ENCODE data around the gene C5orf47. TPM values are rescaled to one million over a fixed set of nuclear protein-coding genes. Genes with fewer than 3 reads are reported as not detected.

C5orf47 gene
- total RNA-seq, 1 donor from 2014 or later = not detected

DNA sequence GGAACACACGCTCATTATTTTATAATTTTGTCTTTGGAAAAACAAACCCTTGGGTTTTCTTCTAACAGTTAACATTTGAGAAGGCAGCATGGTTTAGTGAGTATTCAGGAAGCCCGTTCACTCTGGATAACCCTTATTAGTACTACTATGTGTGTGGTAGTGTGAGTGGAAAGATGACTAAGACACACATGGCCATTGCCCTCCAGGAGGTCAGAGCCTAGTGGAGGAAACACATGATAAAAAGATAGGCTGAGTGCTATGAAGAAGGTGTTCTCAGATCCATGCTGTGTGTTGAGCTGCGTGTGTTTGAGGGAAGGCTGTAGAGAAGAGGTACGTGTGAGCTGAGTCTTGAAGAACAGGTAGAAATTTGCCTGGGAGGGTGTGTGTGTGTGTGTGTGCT lies 8.4 kb downstream of the C5orf47 start:
- Histone ChIP-seq H3K27me3 (ENCODE audit: insufficient read depth, low read length) (peaks cover 2% of the 10 kb centered on the region), H3K9me3 (ENCODE audit: insufficient read depth, low read depth, low read length) (no peaks in the 10 kb centered on the region), H3K36me3 (ENCODE audit: insufficient read depth, low read length) (no peaks in the 10 kb centered on the region), H3K79me2 (ENCODE audit: insufficient read depth, low read length) (no peaks in the 10 kb centered on the region), H2AFZ (ENCODE audit: low read depth, low read length) (no peak overlapping the region), H3K4me1 (ENCODE audit: insufficient read depth, low read length) (no peaks in the 10 kb centered on the region), H3K9ac (ENCODE audit: low read length) (no peak overlapping the region), H3K4me3 (ENCODE audit: insufficient read depth, low read depth, low read length) (no peak overlapping the region), H3K27ac (ENCODE audit: low read depth, low read length) (no peak overlapping the region), H3K4me2 (ENCODE audit: low read length) (no peak overlapping the region), H4K20me1 (ENCODE audit: insufficient read depth, low read length) (no peaks in the 10 kb centered on the region)
- no peak for DNase-seq (ENCODE audit: low read depth)
- TF ChIP-seq, protein P1, sequence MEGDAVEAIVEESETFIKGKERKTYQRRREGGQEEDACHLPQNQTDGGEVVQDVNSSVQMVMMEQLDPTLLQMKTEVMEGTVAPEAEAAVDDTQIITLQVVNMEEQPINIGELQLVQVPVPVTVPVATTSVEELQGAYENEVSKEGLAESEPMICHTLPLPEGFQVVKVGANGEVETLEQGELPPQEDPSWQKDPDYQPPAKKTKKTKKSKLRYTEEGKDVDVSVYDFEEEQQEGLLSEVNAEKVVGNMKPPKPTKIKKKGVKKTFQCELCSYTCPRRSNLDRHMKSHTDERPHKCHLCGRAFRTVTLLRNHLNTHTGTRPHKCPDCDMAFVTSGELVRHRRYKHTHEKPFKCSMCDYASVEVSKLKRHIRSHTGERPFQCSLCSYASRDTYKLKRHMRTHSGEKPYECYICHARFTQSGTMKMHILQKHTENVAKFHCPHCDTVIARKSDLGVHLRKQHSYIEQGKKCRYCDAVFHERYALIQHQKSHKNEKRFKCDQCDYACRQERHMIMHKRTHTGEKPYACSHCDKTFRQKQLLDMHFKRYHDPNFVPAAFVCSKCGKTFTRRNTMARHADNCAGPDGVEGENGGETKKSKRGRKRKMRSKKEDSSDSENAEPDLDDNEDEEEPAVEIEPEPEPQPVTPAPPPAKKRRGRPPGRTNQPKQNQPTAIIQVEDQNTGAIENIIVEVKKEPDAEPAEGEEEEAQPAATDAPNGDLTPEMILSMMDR (IDR thresholded peaks at IDR 0.05; ENCODE audit: insufficient read depth, low read depth, low read length) = no peak
- no peak for TF ChIP-seq EZH2 (IDR thresholded peaks at IDR 0.05; ENCODE audit: insufficient read depth, low read length)
- Mint-ChIP-seq H3K36me3 (ENCODE audit: low read depth, unreplicated experiment) (no peaks in the 10 kb centered on the region), H3K9me3 (ENCODE audit: unreplicated experiment) (no peaks in the 10 kb centered on the region), H3K27ac (ENCODE audit: unreplicated experiment) (no peak overlapping the region), H3K4me3 (ENCODE audit: unreplicated experiment) (no peak overlapping the region), H3K4me1 (ENCODE audit: low read depth, unreplicated experiment) (peaks cover 5% of the 10 kb centered on the region), H3K27me3 (ENCODE audit: low read depth, unreplicated experiment) (peaks cover 3% of the 10 kb centered on the region)
- no peak for FAIRE-seq

DNA sequence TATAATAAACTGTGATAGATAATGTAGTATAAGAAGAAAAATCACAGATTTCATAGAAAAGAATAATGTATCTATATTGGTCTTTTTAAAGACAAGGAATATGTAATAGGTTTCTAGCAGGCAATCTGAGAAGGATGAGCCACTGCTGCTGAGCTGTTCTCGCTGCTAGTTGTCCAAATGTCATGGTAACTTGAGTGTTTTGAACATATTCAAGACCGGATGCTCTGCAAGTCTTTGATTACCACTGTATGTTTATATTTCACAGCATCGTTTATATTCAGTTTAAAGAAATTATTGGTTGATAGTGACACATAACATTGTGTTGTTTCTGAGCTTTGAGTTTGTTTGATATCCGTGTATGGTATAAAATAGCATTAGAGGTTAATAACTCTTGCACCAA lies 9.6 kb downstream of the C5orf47 start:
- H3K4me2 ChIP-seq (ENCODE audit: low read length) = no peak overlapping the region
- H3K27ac Mint-ChIP-seq (ENCODE audit: unreplicated experiment) = no peak overlapping the region
- TF ChIP-seq, protein P1 (IDR thresholded peaks at IDR 0.05; ENCODE audit: insufficient read depth, low read depth, low read length) = no peak
- no peak for TF ChIP-seq EZH2 (IDR thresholded peaks at IDR 0.05; ENCODE audit: insufficient read depth, low read length)
- peaks cover 5% of the 10 kb centered on the region for H3K4me1 Mint-ChIP-seq (ENCODE audit: low read depth, unreplicated experiment)
- no peaks in the 10 kb centered on the region for H3K9me3 ChIP-seq (ENCODE audit: insufficient read depth, low read depth, low read length)
- peaks cover 3% of the 10 kb centered on the region for H3K27me3 Mint-ChIP-seq (ENCODE audit: low read depth, unreplicated experiment)
- no peaks in the 10 kb centered on the region for H3K36me3 ChIP-seq (ENCODE audit: insufficient read depth, low read length)
- H3K4me3 Mint-ChIP-seq (ENCODE audit: unreplicated experiment) = no peak overlapping the region
- no peaks in the 10 kb centered on the region for H3K4me1 ChIP-seq (ENCODE audit: insufficient read depth, low read length)
- no peak for DNase-seq (ENCODE audit: low read depth)
- no peak for FAIRE-seq
- H3K27ac ChIP-seq (ENCODE audit: low read depth, low read length) = no peak overlapping the region
- H3K79me2 ChIP-seq (ENCODE audit: insufficient read depth, low read length) = no peaks in the 10 kb centered on the region
- no peak overlapping the region for H2AFZ ChIP-seq (ENCODE audit: low read depth, low read length)
- H3K9me3 Mint-ChIP-seq (ENCODE audit: unreplicated experiment) = no peaks in the 10 kb centered on the region
- no peak overlapping the region for H3K9ac ChIP-seq (ENCODE audit: low read length)
- no peak overlapping the region for H3K4me3 ChIP-seq (ENCODE audit: insufficient read depth, low read depth, low read length)
- peaks cover 2% of the 10 kb centered on the region for H3K27me3 ChIP-seq (ENCODE audit: insufficient read depth, low read length)
- no peaks in the 10 kb centered on the region for H4K20me1 ChIP-seq (ENCODE audit: insufficient read depth, low read length)
- no peaks in the 10 kb centered on the region for H3K36me3 Mint-ChIP-seq (ENCODE audit: low read depth, unreplicated experiment)

DNA sequence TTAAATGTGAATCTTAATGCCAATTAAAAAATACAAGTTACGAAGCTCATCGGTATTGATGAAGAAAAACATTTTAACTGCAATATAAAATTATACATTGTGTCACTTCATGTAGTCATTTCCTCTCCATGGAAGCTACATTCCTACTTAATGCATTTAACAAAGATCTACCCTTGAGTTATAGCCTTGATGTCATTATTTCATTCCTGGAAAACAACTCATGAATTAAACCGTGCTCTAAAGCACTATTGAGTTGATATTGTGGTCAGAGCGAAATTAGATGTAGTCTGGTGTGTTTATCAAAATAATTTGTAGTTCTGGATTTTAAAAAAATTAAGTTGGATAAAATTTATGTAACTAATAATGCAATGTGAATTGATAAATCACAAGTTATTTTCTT lies 11.1 kb downstream of the C5orf47 start:
- FAIRE-seq (no peak), DNase-seq (ENCODE audit: low read depth) (no peak)
- no peaks in the 10 kb centered on the region for H3K36me3 ChIP-seq (ENCODE audit: insufficient read depth, low read length)
- H3K4me3 Mint-ChIP-seq (ENCODE audit: unreplicated experiment) = no peak overlapping the region
- no peaks in the 10 kb centered on the region for H3K9me3 Mint-ChIP-seq (ENCODE audit: unreplicated experiment)
- H3K9me3 ChIP-seq (ENCODE audit: insufficient read depth, low read depth, low read length) = no peaks in the 10 kb centered on the region
- no peaks in the 10 kb centered on the region for H3K27me3 Mint-ChIP-seq (ENCODE audit: low read depth, unreplicated experiment)
- H3K79me2 ChIP-seq (ENCODE audit: insufficient read depth, low read length) = no peaks in the 10 kb centered on the region
- H3K9ac ChIP-seq (ENCODE audit: low read length) = no peak overlapping the region
- H3K27me3 ChIP-seq (ENCODE audit: insufficient read depth, low read length) = peaks cover 4% of the 10 kb centered on the region
- no peaks in the 10 kb centered on the region for H3K36me3 Mint-ChIP-seq (ENCODE audit: low read depth, unreplicated experiment)
- H3K4me3 ChIP-seq (ENCODE audit: insufficient read depth, low read depth, low read length) = no peak overlapping the region
- H3K27ac Mint-ChIP-seq (ENCODE audit: unreplicated experiment) = no peak overlapping the region
- no peak overlapping the region for H3K4me2 ChIP-seq (ENCODE audit: low read length)
- H3K27ac ChIP-seq (ENCODE audit: low read depth, low read length) = no peak overlapping the region
- H4K20me1 ChIP-seq (ENCODE audit: insufficient read depth, low read length) = no peaks in the 10 kb centered on the region
- TF ChIP-seq EZH2 (IDR thresholded peaks at IDR 0.05; ENCODE audit: insufficient read depth, low read length) = no peak
- TF ChIP-seq, protein P1 (IDR thresholded peaks at IDR 0.05; ENCODE audit: insufficient read depth, low read depth, low read length) = no peak
- no peak overlapping the region for H2AFZ ChIP-seq (ENCODE audit: low read depth, low read length)
- H3K4me1 Mint-ChIP-seq (ENCODE audit: low read depth, unreplicated experiment) = peaks cover 5% of the 10 kb centered on the region
- no peaks in the 10 kb centered on the region for H3K4me1 ChIP-seq (ENCODE audit: insufficient read depth, low read length)

All from astrocyte (in vitro differentiated cells and primary cell).